Head of caudate nucleus (tissue), 42 donors: Measurements from ENCODE around the gene RALGAPA2.
A peak's percentile ranks its signal among the peaks of the same experiment; 100 is the strongest.

Experiments
- DNase-seq, 42 donors: peaks; one replicate each; pipeline versions ENCODE4 v3.0.0 to v3.0.0-alpha.2; 2020 to 2021; ENCODE audit warnings: mixed read lengths in 7 of 42
- intact Hi-C: fragments of 100-400 bp; cut with DNase I; formaldehyde crosslinking; loops from one replicate; pipeline ENCODE4 v1.15.0; 2022

The RALGAPA2 gene

GRCh38 chr20:20411402-20411801 is 301.0 kb downstream of the RALGAPA2 start:
- intact Hi-C loops = loop anchor here (2.0 kb wide), 1 partner anchor 43 kb away; the partner anchor contains the start of gene INSM1
- peak in 15 of 42 donors; percentile 10 to 54 (median 35) for DNase-seq

- intact Hi-C loops = loop anchor here (2.0 kb wide), 1 partner anchor 42 kb away; the partner anchor contains the start of gene INSM1
- DNase-seq = peak; percentile 38 to 90 (median 70)
Measured at GRCh38 chr20:20410678-20411077, 301.8 kb downstream of the RALGAPA2 start.

- intact Hi-C loops = no loop called here
- DNase-seq = no peak
Measured at GRCh38 chr20:20409331-20409730, 303.1 kb downstream of the RALGAPA2 start.

- intact Hi-C loops = no loop called here
- DNase-seq = peak in 37 of 42 donors; percentile 20 to 86 (median 62)
Measured at GRCh38 chr20:20407891-20408805, 304.3 kb downstream of the RALGAPA2 start.

- intact Hi-C loops = no loop called here
- no peak for DNase-seq
Measured at GRCh38 chr20:20406306-20406705, 306.1 kb downstream of the RALGAPA2 start.

GRCh38 chr20:20405623-20406022 is 306.8 kb downstream of the RALGAPA2 start:
- intact Hi-C loops = no loop called here
- DNase-seq = no peak

- intact Hi-C loops = no loop called here
- no peak for DNase-seq
Measured at GRCh38 chr20:20404633-20405032, 307.8 kb downstream of the RALGAPA2 start.

- DNase-seq = no peak
- intact Hi-C loops = no loop called here
Measured at GRCh38 chr20:20401991-20402390, 310.5 kb downstream of the RALGAPA2 start.

GRCh38 chr20:20399531-20400500 is 312.6 kb downstream of the RALGAPA2 start:
- intact Hi-C loops = no loop called here
- no peak for DNase-seq

GRCh38 chr20:20398123-20398522 is 314.3 kb downstream of the RALGAPA2 start:
- DNase-seq = peak in 8 of 42 donors; percentile 10 to 54 (median 29)
- intact Hi-C loops = no loop called here

- intact Hi-C loops = no loop called here
- no peak for DNase-seq
Measured at GRCh38 chr20:20396794-20397193, 315.6 kb downstream of the RALGAPA2 start.

- no peak for DNase-seq
- intact Hi-C loops = no loop called here
Measured at GRCh38 chr20:20395903-20396568, 316.4 kb downstream of the RALGAPA2 start.

- intact Hi-C loops = no loop called here
- DNase-seq = no peak
Measured at GRCh38 chr20:20395087-20395486, 317.4 kb downstream of the RALGAPA2 start.

- DNase-seq = no peak
- intact Hi-C loops = no loop called here
Measured at GRCh38 chr20:20393207-20394120, 319.0 kb downstream of the RALGAPA2 start.

GRCh38 chr20:20391766-20392165 is 320.7 kb downstream of the RALGAPA2 start:
- DNase-seq = no peak
- intact Hi-C loops = no loop called here

- DNase-seq = no peak
- intact Hi-C loops = no loop called here
Measured at GRCh38 chr20:20391115-20391514, 321.3 kb downstream of the RALGAPA2 start.

- intact Hi-C loops = no loop called here
- DNase-seq = no peak
Measured at GRCh38 chr20:20390393-20390792, 322.1 kb downstream of the RALGAPA2 start.

GRCh38 chr20:20386192-20386591 is 326.3 kb downstream of the RALGAPA2 start:
- intact Hi-C loops = no loop called here
- DNase-seq = no peak
